ENCODE measurements around the gene CDC42BPA. TPM values are rescaled to one million over a fixed set of nuclear protein-coding genes. Genes with fewer than 3 reads are reported as not detected.

Gene CDC42BPA
- total RNA-seq, 1 donor from 2014 or later, result 40.3 TPM

GRCh38 chr1:226940029-226940805 lies 378.1 kb downstream of the CDC42BPA start, which contains the start of gene COQ8A:
COQ8A (plus strand) TSS chr1:226940294; CDS start chr1:226961386, 21,092 bp downstream.
- ATAC-seq (peak; percentile 99), DNase-seq (peak; percentile 100)
- Histone ChIP-seq H3K27me3 (ENCODE audit: low read depth) (no peaks in the 10 kb centered on the region), H3K27ac (peak within 1 kb of the TSS; percentile 99), H3K4me1 (peaks cover 51% of the 10 kb centered on the region), H3K4me3 (peak within 1 kb of the TSS; percentile 91), H3K36me3 (no peaks in the 10 kb centered on the region), H3K9me3 (peaks cover 5% of the 10 kb centered on the region)
- intact Hi-C loops (cut with DNase I), result no loop called here
- no peak for TF ChIP-seq CTCF (IDR thresholded peaks at IDR 0.05)

Other genes starting within 250 kb of the CDC42BPA start
- gene ZNF678, start 245.1 kb upstream of the CDC42BPA start, total RNA-seq, result 9.0 TPM